ENCODE results near the gene TMEM171.

The TMEM171 gene

GRCh38 chr5:73143716-73144115 is 23.3 kb downstream of the TMEM171 start:
- Histone ChIP-seq H3K27ac (no peak overlapping the region), H3K4me3 (no peak overlapping the region)

DNA sequence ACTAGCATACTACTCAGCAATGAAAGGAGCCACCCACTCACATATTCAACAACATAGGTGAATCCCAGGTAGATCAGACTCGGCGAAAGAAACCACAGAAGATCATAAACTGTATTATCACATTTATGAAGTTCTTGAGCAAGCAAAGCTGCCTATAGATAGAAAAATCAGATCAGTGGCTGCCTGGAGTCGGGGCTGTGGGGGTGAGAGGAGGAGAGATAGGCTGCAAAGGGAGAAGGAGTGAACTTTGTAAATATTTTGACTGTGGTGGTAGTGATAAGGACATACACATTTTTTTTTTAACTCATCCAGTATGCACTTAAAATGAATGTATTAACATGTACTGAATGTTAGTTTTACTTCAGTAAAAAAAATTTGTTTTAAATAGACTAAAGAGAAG is 29.2 kb downstream of the TMEM171 start:
- no peak overlapping the region for H3K27ac ChIP-seq
- no peak overlapping the region for H3K4me3 ChIP-seq

- H3K27ac ChIP-seq, result no peak overlapping the region
- no peak overlapping the region for H3K4me3 ChIP-seq
These were observed 30.5 kb downstream of the TMEM171 start for GRCh38 chr5:73150876-73151275.

- H3K27ac ChIP-seq, result no peak overlapping the region
- no peak overlapping the region for H3K4me3 ChIP-seq
These were observed 31.5 kb downstream of the TMEM171 start for GRCh38 chr5:73151766-73152410.

DNA sequence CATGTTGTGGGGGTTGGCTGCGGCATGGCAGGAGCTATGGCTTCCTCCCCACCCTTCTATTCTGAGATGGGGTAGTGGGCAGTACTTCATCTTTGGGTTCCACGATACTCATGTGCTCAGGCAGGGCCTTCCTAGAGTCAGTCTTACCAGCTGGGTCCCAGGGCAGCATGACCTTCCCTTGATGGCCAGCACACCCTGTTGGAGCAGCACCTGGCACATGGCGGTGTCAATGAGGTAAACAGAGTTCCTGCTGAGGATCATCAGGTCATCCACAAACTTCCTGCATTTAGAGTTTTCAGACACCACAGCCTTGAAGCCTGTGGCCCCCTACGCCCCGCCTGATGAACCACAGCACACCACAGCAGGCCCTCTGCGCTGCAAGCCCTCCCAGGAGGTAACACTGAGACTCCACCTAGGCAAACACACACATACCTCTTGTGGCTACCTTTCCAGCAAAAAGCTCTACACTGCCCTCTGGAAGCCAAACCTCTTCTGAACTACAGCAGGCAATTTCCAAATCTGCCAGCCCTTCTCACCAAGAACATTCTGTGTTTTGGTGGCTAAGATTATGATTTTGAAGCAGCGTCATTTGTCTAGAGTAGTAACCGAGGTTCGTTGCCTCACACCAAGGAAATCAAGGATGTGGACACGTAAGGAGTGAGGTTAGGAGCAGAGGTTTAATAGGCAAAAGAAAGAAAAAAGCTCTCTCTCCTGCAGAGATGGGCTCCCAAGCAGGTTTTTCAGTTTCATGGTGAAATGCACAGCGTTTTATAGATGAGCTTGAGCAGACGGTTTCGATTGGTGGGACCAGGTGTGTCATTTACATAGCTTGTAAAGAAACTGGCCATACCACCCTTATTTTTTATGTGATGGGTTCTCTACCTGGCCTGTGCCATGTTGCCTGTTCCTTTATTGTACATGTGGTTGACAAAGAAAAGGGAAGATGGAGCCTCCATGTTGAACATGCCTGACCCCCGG is 32.3 kb downstream of the TMEM171 start:
- H3K4me3 ChIP-seq, result no peak overlapping the region
- no peak overlapping the region for H3K27ac ChIP-seq

DNA sequence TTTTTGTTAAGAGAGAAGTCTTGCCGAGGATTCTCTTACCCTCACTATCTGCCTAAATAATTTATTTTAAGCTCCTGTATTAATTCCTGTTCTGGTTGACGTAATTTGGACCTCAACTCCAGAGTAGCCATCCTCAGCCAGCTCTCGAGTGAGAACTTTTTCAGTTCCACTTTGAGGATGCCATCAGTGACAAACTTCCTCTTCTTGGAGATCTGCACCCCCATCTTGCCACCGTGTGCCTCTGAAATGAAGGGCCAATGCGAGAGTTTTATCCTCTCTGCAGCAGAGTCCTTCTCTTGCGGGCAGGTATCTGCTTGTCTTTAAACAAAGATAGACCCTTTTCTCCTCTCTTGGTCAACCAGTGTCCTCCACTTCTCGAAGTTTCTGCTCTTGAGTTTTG is 33.1 kb downstream of the TMEM171 start:
- H3K27ac ChIP-seq, result no peak overlapping the region
- no peak overlapping the region for H3K4me3 ChIP-seq

DNA sequence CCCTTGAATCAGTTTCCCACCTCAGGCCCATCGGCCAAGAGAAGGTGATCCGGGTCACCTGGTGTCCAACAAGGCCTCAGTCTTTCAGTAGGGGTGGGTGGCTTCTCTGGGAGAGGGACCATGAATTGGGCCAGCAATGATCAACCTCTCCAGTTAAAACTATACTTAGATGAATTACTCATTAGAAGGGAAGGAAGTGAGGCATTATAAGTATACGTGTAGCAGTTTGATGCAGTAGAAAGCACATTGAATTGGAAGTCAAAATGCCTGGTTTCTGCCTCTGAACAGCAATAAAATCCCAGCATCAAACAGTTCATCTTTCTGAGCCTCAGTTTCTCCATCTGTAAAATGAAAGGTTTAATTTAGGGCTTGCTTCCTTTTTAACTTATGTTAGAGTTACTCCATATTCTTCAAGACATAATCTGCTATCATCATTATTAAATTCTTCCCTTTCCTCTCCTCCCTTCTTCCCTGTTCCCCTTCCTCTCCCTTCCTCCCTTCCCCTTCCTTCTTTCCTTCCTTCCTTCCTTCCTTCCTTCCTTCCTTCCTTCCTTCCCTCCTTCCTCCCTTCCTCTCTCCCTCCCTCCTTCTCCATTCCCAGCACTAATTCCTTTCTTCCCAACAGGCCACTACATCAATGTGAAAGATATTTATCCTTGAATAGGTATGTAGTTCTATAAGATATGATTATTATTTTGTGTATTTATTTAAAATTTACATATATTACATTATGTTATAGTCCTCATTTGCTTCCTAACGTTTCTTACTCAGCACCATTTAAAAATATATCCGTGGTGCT is 34.0 kb downstream of the TMEM171 start:
- H3K4me3 ChIP-seq, result no peak overlapping the region
- no peak overlapping the region for H3K27ac ChIP-seq

GRCh38 chr5:73155271-73156222 is 35.2 kb downstream of the TMEM171 start:
- Histone ChIP-seq H3K27ac (no peak overlapping the region), H3K4me3 (no peak overlapping the region)

GRCh38 chr5:73157414-73158303 is 37.3 kb downstream of the TMEM171 start:
- H3K27ac ChIP-seq, result no peak overlapping the region
- no peak overlapping the region for H3K4me3 ChIP-seq

GRCh38 chr5:73158313-73158712 is 37.9 kb downstream of the TMEM171 start:
- H3K4me3 ChIP-seq, result no peak overlapping the region
- H3K27ac ChIP-seq, result no peak overlapping the region

DNA sequence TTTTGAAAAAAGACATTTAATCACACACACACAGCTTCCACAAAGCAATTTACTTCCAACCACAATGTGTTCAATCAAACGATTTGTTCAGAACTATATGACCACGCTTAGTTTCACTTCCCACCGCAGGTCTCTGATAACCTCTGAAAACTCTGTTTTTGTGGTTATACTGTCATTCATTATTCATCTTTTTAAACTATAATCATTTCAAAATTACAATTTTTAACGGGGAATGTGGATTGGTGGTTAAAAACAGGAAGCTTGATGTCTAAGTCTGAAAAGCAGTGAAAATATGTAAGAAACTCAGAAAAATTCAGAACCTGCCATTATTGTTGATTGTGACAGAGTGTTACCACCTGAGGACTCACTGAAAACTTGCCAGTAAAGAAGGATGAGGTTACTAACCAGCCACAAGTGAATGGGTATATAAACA is 39.9 kb downstream of the TMEM171 start:
- no peak overlapping the region for H3K27ac ChIP-seq
- H3K4me3 ChIP-seq, result no peak overlapping the region

DNA sequence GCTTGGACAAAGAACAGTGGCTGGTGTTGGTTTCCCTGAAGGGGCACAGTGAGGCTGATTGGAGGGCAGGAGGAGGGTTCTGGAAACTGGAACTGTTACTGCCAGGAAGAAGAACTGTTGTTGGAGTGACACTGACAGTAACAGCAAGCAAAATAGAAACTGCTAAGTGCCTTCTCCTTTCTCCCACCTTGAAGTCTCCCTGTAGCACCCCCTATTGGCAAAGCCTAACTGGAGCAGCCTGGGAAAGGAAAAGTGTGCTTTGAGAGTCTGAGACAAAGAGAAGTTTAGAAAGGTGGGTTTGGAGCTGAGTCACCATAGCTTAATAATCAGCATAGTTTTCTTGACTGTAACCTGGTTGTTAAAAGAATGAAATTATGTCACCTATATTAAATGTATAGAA is 50.1 kb downstream of the TMEM171 start:
- no peak overlapping the region for H3K27ac ChIP-seq
- H3K4me3 ChIP-seq, result no peak overlapping the region

GRCh38 chr5:73171495-73171894 is 51.1 kb downstream of the TMEM171 start:
- no peak overlapping the region for H3K4me3 ChIP-seq

GRCh38 chr5:73172951-73173350 is 52.6 kb downstream of the TMEM171 start, which contains the start of gene TMEM174:
TMEM174 (plus strand) TSS chr5:73173193; CDS start chr5:73173244, 51 bp downstream.
- H3K27ac ChIP-seq, result no peak within 1 kb of the TSS
- no peak within 1 kb of the TSS for H3K4me3 ChIP-seq

More at GRCh38 chr5:73171495-73171894, 51.1 kb downstream of the TMEM171 start:
- no peak overlapping the region for H3K27ac ChIP-seq

DNA sequence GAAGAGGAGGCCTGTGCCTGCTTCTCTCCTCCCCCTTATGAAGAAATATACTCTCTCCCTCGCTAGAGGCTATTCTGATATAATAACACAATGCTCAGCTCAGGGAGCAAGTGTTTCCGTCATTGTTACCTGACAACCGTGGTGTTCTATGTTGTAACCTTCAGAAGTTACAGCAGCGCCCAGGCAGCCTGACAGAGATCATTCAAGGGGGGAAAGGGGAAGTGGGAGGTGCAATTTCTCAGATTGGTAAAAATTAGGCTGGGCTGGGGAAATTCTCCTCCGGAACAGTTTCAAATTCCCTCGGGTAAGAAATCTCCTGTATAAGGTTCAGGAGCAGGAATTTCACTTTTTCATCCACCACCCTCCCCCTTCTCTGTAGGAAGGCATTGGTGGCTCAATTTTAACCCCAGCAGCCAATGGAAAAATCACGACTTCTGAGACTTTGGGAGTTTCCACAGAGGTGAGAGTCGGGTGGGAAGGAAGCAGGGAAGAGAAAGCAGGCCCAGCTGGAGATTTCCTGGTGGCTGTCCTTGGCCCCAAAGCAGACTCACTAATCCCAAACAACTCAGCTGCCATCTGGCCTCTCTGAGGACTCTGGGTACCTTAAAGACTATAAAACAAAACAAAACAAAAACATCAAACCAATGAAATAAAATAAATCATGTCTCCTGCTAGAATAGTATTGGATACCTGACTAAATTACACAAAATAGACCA is 53.9 kb downstream of the TMEM171 start:
- no peak overlapping the region for H3K27ac ChIP-seq
- no peak overlapping the region for H3K4me3 ChIP-seq

DNA sequence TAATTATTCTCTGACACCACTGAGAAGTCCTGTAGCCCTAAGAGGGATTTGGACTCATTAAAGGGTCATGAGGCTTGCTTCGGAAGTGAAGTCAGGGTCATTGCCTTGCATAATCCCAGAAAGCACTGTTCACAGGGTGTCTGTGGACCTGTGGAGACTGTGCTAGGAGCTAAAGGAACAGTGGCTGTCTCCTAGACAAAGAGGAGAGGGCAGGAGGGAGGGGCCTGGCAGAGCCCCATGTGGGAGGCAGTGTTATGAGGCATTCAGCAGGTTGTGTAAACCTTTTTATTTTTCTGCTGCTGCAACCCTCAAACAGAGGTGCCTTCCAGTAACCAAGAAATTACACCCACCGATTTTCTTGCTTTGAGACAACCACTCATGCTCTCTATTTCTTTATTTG is 55.9 kb downstream of the TMEM171 start:
- Histone ChIP-seq H3K4me3 (no peak overlapping the region), H3K27ac (no peak overlapping the region)

GRCh38 chr5:73178265-73178664 is 57.9 kb downstream of the TMEM171 start:
- no peak overlapping the region for H3K4me3 ChIP-seq
- H3K27ac ChIP-seq, result no peak overlapping the region

Measured in skin epidermis (tissue), 12 donors.